ENCODE measurements around the gene IFT81.

GRCh38 chr12:110091136-110091711 lies 32.9 kb upstream of the IFT81 start:
- TF ChIP-seq GATA2 (IDR thresholded peaks at IDR 0.05; ENCODE audit: low read depth, low read length) = no peak
- TF ChIP-seq GATA3 (IDR thresholded peaks at IDR 0.05; ENCODE audit: low read depth, low read length) = no peak

All from SH-SY5Y (cell line).